HUES48 (cell line): ENCODE data around the gene SNTG2.
A peak's percentile ranks its signal among the peaks of the same experiment; 100 is the strongest.

ENCODE experiments used
- H3K27ac ChIP-seq: one replicate; pipeline ENCODE4 v1.7.0; 2013; ENCODE audit warnings: low read depth, low read length, inconsistent platforms
- H3K27me3 ChIP-seq: 2 replicates; pipeline ENCODE4 v1.6.1; 2013; ENCODE audit warnings: mild to moderate bottlenecking, low read length; ENCODE audit not compliant: control insufficient read depth, insufficient read depth
- H3K36me3 ChIP-seq: 2 replicates; pipeline ENCODE4 v1.6.1; 2013; ENCODE audit warnings: low read length; ENCODE audit not compliant: control insufficient read depth, insufficient read depth
- H3K4me1 ChIP-seq: 2 replicates; pipeline ENCODE4 v1.6.1; 2013; ENCODE audit warnings: mild to moderate bottlenecking, low read length; ENCODE audit not compliant: control insufficient read depth, insufficient read depth
- H3K4me3 ChIP-seq: 2 replicates; pipeline ENCODE4 v1.5.1; 2013; ENCODE audit warnings: mild to moderate bottlenecking, low read depth, low read length
- H3K9ac ChIP-seq: 2 replicates; pipeline ENCODE4 v1.6.1; 2013; ENCODE audit warnings: mild to moderate bottlenecking, low read depth, low read length, moderate library complexity
- H3K9me3 ChIP-seq: 2 replicates; pipeline ENCODE4 v1.6.1; 2013; ENCODE audit warnings: low read length; ENCODE audit not compliant: control insufficient read depth, insufficient read depth

Gene SNTG2

GRCh38 chr2:1026141-1026540 lies 75.5 kb downstream of the SNTG2 start:
- H3K4me1 ChIP-seq = peaks cover 8% of the 10 kb centered on the region
- H3K36me3 ChIP-seq = peaks cover 3% of the 10 kb centered on the region
- H3K9me3 ChIP-seq = no peaks in the 10 kb centered on the region
- H3K9ac ChIP-seq = no peak overlapping the region
- H3K27me3 ChIP-seq = no peaks in the 10 kb centered on the region
- H3K27ac ChIP-seq = no peak overlapping the region
- no peak overlapping the region for H3K4me3 ChIP-seq

- Histone ChIP-seq H3K9me3 (no peaks in the 10 kb centered on the region), H3K9ac (no peak overlapping the region), H3K27ac (no peak overlapping the region), H3K4me3 (no peak overlapping the region), H3K27me3 (no peaks in the 10 kb centered on the region), H3K36me3 (peaks cover 3% of the 10 kb centered on the region; the same call in 1 of the 2 replicates), H3K4me1 (peaks cover 21% of the 10 kb centered on the region)
Measured at GRCh38 chr2:1028831-1029230, 78.2 kb downstream of the SNTG2 start.

DNA sequence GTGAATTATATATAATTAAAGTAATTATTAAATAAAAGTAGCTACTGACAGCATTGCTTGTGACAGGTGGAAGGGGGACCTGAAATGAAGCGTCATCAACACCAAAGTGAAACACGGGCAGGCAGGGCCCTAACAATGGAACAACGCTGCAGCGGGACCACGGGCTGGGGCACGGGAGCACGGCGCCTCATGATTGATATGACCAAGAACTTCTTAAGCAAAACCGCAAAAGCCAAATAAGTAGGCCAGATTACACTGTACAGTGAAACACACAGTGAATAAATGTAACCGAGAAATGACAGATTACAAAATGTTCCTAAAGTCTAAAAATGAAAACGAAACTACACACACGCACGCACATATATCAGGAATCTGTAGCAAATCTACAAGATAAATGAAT lies 81.4 kb downstream of the SNTG2 start:
- Histone ChIP-seq H3K9ac (no peak overlapping the region), H3K9me3 (no peaks in the 10 kb centered on the region), H3K36me3 (no peaks in the 10 kb centered on the region), H3K27ac (no peak overlapping the region), H3K4me3 (no peak overlapping the region), H3K4me1 (peaks cover 21% of the 10 kb centered on the region), H3K27me3 (no peaks in the 10 kb centered on the region)

DNA sequence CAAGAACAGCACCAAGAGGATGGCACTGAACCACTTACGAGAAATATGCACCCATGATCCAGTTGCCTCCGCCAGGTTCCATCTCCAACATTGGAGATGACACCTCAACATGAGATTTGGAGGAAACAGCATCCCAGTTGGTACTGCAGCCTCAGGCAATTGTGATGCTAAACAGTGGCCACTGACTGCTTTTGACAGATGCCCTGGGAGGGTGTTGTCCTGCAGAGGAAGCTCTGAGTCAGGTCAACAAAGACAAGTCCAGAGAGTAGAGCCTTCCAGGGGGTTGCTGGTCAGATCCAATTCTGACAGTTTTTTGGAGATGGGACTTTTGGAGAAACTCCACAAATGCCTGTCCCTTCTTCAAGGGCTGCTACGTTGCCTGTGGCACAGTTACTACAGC lies 82.4 kb downstream of the SNTG2 start:
- Histone ChIP-seq H3K27me3 (no peaks in the 10 kb centered on the region), H3K27ac (no peak overlapping the region), H3K4me3 (no peak overlapping the region), H3K36me3 (no peaks in the 10 kb centered on the region), H3K4me1 (peaks cover 21% of the 10 kb centered on the region), H3K9me3 (no peaks in the 10 kb centered on the region), H3K9ac (no peak overlapping the region)

GRCh38 chr2:1037066-1037465 lies 86.4 kb downstream of the SNTG2 start:
- Histone ChIP-seq H3K4me1 (peaks cover 13% of the 10 kb centered on the region), H3K9me3 (peaks cover 3% of the 10 kb centered on the region; the same call in 1 of the 2 replicates), H3K27ac (no peak overlapping the region), H3K36me3 (no peaks in the 10 kb centered on the region), H3K27me3 (no peaks in the 10 kb centered on the region), H3K9ac (no peak overlapping the region), H3K4me3 (no peak overlapping the region)

GRCh38 chr2:1039549-1039948 lies 88.9 kb downstream of the SNTG2 start:
- no peak overlapping the region for H3K9ac ChIP-seq
- H3K4me3 ChIP-seq = no peak overlapping the region
- peaks cover 9% of the 10 kb centered on the region for H3K9me3 ChIP-seq
- H3K4me1 ChIP-seq = no peaks in the 10 kb centered on the region
- H3K27me3 ChIP-seq = no peaks in the 10 kb centered on the region
- no peak overlapping the region for H3K27ac ChIP-seq
- H3K36me3 ChIP-seq = no peaks in the 10 kb centered on the region

DNA sequence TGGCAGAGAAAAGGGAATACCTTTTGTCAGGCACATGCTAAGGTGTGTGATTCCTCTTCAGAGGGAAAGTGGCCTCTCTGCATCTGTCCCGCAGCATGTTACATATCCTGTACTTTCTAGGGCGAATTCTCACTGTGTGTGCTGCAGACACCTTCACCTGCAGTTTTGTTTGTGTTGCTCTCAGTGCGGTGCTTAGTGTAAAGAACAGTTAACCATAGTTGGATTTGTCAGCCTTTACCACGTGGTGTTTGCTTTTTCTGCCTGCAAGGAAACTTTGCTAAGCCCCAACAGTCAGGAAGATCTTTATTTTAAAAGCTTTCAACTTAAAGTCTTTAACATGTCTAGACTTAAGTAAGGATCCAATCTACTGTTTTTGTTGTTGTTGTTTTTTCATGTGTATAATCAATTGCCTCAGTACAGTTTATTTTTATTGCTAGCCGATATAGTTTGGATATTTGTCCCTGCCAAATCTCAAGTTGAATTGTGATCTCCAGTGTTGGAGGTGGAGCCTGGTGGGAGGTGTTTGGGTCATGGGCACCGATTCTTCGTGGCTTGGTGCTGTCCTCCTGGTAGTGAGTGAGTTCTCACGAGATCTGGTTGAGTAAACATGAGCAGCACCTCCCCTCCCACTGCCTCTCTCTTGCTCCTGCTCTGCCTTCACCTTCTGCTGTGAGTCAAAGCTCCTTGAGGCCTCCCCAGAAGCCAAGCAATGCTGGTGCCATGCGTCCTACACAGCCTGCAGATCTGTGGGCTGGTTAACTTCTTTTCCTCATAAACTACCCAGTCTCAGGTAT lies 90.6 kb downstream of the SNTG2 start:
- no peak overlapping the region for H3K4me3 ChIP-seq
- H3K27me3 ChIP-seq = no peaks in the 10 kb centered on the region
- H3K9ac ChIP-seq = no peak overlapping the region
- H3K9me3 ChIP-seq = peaks cover 9% of the 10 kb centered on the region
- H3K36me3 ChIP-seq = no peaks in the 10 kb centered on the region
- no peak overlapping the region for H3K27ac ChIP-seq
- peaks cover 11% of the 10 kb centered on the region; the same call in 1 of the 2 replicates for H3K4me1 ChIP-seq

GRCh38 chr2:1045109-1045508 lies 94.5 kb downstream of the SNTG2 start:
- H3K9ac ChIP-seq = no peak overlapping the region
- H3K27ac ChIP-seq = no peak overlapping the region
- H3K27me3 ChIP-seq = no peaks in the 10 kb centered on the region
- H3K36me3 ChIP-seq = no peaks in the 10 kb centered on the region
- peaks cover 9% of the 10 kb centered on the region for H3K9me3 ChIP-seq
- peaks cover 24% of the 10 kb centered on the region; the same call in 1 of the 2 replicates for H3K4me1 ChIP-seq
- H3K4me3 ChIP-seq = no peak overlapping the region

DNA sequence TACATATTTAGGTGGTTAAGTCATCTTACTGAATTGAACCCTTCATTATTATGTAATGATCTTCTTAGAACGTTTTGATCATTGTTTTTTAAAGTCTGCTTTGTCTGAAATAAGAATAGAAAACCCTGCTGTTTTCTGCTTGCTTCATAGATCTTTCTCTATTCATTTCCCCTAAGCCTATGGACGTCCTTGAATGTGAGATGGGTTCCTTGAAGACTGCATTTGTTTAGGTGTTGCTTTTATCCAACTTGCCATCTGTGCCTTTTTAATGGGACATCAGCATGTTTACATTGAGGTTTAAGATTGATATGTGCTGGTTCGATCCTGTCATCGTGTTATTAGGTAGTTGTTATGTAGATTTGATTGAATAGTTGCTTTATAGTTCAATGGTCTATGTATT lies 95.4 kb downstream of the SNTG2 start:
- Histone ChIP-seq H3K36me3 (no peaks in the 10 kb centered on the region), H3K9me3 (peaks cover 5% of the 10 kb centered on the region), H3K27me3 (no peaks in the 10 kb centered on the region), H3K4me3 (no peak overlapping the region), H3K27ac (peak overlapping the region; percentile 23), H3K4me1 (peaks cover 24% of the 10 kb centered on the region; the same call in 1 of the 2 replicates), H3K9ac (no peak overlapping the region)

DNA sequence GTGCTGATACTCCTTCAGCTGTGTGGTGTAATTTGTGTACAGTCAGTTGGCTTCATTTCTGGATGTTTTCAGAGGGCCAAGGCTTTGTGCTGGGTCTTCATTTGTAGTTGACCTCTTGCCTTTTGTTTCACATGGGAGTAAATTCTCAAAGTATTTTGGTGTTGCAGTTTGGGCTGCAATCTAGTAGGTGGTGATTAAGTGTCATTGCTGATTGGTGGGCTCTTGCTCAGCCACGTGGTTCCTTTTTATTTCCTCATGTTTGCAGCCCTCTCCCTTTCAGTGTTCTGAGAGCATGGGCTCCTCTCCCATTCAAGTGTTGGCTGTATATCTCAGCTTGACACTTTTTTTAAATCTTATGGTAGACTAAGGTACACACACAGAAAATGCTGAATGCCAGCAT lies 96.8 kb downstream of the SNTG2 start:
- H3K4me3 ChIP-seq = no peak overlapping the region
- peaks cover 5% of the 10 kb centered on the region for H3K9me3 ChIP-seq
- no peak overlapping the region for H3K9ac ChIP-seq
- H3K27me3 ChIP-seq = no peaks in the 10 kb centered on the region
- H3K27ac ChIP-seq = no peak overlapping the region
- H3K4me1 ChIP-seq = peaks cover 31% of the 10 kb centered on the region
- no peaks in the 10 kb centered on the region for H3K36me3 ChIP-seq

DNA sequence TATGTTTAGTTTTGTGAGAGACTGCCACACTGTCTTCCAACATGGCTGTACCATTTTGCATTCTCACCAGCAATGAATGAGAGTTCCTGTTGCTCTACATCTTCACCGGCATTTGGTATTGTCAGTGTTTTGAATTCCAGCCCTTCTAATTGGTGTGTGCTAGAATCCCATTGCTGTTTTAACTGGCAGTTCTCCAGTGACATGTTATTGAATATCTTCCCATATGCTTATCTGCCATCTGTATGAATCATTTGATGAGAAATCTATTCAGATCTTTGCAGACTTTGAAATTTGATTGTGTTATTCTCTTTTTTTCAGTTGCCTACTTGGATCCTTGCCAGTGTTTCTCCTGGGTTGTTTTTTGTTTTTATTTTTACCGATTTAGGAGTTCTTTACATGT lies 99.0 kb downstream of the SNTG2 start:
- Histone ChIP-seq H3K9ac (no peak overlapping the region), H3K4me3 (no peak overlapping the region), H3K27me3 (no peaks in the 10 kb centered on the region), H3K27ac (no peak overlapping the region), H3K4me1 (peaks cover 50% of the 10 kb centered on the region), H3K36me3 (no peaks in the 10 kb centered on the region), H3K9me3 (0 out of 2 replicates have a peak, but pooled peaks cover 2% of the 10 kb centered on the region)
